HFF-Myc (cell line): ENCODE results near the gene CYB5R3.
A peak's percentile ranks its signal among the peaks of the same experiment; 100 is the strongest.
"Not testable (repeated sequence)": the region's sequence is repeated elsewhere in the genome, so short reads cannot be mapped to it uniquely, and the experiment has no call there.

Experiments
- DNase-seq: peaks from one replicate; pipeline ENCODE4 v3.0.0-alpha.2; 2011; ENCODE audit warnings: low read depth; ENCODE audit errors: extremely low read depth
- H3K4me3 ChIP-seq: replicated peaks from 2 replicates; pipeline ENCODE4 v1.5.1; 2011; ENCODE audit warnings: low read depth, mild to moderate bottlenecking, control low read depth, low read length
- TF ChIP-seq, protein P1 (sequence below): IDR thresholded peaks from 2 replicates; pipeline ENCODE4 v1.5.1; 2012; ENCODE audit warnings: mild to moderate bottlenecking, low read depth, low read length, control low read depth; ENCODE audit errors: missing control alignments

CYB5R3 gene

DNA sequence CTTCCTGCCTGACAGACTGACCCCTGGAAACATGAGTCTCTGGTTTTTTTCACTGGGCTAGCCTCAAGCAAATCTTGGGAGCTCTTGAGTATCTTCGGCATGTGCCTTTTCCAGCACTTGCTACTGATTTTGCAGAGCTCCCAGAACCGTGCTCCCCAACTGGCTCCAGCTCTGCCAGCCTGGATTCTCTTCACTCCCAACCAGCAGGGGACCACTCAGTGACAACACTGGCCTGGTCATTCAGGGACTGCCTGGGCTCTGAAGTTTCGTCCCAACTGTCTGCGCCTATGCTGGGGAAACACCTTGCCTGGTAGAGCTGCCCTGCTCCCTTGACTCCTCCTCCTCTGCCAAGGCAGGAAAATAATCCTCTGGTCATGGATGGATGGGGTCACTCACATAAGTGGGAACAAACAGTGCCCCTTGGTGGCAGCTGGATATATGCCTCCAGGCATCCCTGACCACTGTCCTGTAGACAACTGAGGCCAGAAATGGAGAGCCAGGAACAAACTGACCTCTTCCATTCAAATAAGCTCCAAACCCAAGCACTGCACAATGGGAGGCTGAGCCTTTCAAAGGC lies 64.7 kb downstream of the CYB5R3 start:
- DNase-seq = no peak
- H3K4me3 ChIP-seq = no peak overlapping the region
- TF ChIP-seq, protein P1, sequence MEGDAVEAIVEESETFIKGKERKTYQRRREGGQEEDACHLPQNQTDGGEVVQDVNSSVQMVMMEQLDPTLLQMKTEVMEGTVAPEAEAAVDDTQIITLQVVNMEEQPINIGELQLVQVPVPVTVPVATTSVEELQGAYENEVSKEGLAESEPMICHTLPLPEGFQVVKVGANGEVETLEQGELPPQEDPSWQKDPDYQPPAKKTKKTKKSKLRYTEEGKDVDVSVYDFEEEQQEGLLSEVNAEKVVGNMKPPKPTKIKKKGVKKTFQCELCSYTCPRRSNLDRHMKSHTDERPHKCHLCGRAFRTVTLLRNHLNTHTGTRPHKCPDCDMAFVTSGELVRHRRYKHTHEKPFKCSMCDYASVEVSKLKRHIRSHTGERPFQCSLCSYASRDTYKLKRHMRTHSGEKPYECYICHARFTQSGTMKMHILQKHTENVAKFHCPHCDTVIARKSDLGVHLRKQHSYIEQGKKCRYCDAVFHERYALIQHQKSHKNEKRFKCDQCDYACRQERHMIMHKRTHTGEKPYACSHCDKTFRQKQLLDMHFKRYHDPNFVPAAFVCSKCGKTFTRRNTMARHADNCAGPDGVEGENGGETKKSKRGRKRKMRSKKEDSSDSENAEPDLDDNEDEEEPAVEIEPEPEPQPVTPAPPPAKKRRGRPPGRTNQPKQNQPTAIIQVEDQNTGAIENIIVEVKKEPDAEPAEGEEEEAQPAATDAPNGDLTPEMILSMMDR = no peak

DNA sequence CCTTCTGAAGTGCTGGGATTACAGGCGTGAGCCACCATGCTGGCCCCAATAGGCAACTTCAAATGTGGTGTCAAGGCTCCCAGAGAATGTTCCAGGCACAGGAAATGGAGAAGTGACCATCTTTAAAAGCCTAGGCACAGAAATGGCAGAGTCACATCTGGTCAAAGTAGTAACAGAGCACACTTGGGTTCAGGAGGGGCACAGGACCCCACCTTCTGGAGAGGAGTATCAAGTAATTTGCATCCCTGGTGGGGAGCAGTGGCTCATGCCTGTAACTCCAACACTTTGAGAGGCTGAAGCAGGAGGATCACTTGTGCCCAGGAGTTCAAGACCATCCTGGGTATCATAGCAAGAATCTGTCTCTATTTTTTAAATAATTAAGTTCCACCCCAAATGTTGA lies 66.2 kb downstream of the CYB5R3 start:
- no peak overlapping the region for H3K4me3 ChIP-seq
- no peak for DNase-seq
- TF ChIP-seq, protein P1 = no peak

DNA sequence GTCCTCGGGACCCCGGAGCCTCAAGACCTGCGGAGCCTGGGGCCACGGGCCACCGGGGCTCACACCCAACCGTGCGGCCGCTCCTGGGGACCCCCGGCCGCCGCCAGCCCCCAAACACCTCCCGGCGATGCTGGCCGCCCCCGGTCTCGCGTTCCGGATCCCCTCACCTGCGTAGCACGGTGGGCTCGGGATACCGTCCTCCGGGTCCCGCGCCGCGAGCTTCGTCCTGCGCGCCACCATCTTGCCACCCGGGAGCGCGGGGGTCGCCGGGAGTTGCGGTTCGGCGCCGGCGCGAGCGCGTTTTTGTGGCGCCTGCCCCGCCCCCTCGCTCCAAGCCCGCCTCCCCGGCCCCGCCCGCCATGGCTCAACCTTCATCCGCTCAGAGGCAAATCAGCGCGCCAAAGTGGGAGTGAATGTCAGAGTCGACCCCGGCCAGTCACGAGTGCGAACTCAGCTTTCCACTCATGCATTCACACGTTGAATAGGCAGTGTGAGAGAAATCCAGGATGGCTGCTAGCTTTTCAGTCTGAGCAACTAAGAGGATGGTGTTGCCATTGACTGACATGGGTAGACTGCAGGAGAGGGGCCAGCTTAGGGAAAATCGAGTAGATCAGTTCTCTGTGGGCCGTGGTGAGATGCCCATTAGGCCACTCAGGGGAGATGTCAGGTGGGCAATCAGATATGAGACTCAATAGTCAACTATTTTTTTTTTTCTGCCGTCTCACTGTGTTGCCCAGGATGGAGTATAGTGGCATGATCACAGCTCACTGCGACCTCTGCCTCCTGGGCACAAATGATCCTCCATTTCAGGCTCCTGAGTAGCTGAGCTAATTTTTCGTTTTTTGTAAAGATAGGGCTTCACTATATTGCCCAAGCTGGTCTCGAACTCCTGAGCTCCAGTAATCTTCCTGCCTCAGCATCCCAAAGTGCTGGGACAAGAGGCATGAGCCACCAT lies 67.2 kb downstream of the CYB5R3 start:
- peak; percentile 9 for DNase-seq
- TF ChIP-seq, protein P1 = no peak
- H3K4me3 ChIP-seq = peak overlapping the region; percentile 61

DNA sequence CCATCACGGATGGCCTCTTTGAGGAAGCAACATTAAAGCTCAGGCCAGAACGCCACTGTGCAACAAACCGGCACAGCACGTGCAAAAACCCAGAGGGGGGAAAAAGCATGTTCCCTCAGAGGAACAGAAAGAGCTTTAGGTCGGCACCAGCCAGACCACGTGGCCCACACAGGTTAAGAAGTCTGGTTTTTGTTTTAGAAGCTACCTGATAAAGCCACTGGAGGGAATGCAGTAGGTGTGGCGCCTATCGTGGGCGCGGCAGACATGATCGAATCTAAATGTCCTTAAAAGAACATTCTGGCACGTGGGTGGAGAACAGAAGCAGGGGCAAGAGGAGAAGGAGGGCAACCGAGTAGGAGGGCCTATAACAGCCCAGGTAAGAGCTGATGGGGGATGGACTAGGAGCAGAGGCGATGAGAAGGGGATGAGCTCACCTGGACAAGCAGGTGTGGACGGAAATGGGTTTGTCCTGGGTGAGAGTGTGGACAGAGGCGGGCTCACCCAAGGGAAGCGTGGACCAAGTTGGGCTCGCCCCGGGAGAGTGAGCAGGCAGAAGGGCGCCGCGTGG lies 67.9 kb downstream of the CYB5R3 start:
- not testable (repeated sequence) for DNase-seq
- H3K4me3 ChIP-seq = peak overlapping the region; percentile 61

DNA sequence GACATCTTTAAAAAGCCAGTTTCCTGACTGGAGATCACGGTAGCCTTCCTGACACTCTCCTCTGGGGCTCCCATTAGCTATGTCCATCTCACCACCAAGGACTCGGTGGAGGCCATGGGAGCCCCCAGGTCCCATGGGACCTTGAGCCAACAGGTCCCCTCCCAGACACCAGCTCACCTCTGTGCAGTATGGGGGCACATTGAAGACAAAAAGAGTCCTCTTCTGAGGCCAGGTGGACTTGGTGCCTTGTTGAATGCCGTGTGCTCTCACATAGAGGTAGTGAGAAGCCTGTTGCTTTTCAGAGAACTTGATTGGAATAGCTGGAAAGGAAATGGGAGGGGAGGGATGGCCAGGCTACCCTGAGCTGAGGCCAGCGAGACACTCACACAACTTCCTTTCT lies 69.2 kb downstream of the CYB5R3 start:
- DNase-seq = not testable (repeated sequence)
- H3K4me3 ChIP-seq = peak overlapping the region; percentile 32

DNA sequence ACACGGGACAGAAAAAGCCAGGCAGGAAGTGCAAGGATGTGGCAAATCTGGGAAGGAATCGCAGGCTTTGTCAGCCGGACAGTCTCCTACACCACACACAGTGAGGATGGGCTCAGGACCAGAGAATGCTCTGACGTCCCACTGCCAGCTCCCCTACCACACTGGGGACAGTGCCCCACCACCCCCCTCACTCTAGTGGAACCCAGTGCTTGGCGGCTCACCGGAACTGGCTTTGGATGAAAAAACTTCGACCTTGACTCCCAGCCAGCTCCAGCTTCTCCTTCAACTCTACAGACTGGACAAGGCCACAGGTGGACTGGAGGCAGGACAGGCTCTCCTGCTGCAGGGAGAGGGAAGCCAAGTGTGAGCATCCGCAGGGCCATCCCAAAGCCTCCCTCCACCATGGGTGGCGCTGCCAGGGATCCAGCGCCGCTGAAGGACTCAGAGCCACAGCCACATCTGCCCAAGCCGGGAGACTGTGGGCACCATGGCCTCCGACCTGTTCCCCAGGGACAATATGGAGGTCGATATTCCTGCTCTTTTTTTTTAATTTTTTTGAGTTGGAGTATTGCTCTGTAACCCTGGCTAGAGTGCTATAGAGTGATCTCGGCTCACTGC lies 71.5 kb downstream of the CYB5R3 start:
- no peak overlapping the region for H3K4me3 ChIP-seq
- DNase-seq = no peak
- TF ChIP-seq, protein P1 = no peak

DNA sequence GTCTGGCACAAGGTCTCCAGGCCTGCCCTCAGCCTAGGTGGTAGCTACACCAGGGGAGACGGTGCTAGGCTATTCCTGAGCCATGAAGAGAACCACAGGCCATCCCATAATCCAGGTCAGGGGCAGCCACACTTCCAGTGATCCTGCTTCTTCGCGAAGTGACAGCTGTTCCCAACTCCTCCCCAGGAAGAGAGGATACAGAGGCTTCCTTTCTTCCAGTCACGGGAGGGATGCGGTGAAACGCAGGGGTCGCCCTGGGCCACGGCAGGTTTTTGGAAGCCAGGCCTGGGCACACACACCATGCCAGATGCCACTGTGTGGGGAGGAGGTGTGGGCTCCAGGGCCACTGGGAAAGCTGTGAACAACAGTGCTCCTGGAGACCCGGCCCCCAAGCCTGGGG lies 72.1 kb downstream of the CYB5R3 start:
- H3K4me3 ChIP-seq, DNase-seq: not testable (repeated sequence)

DNA sequence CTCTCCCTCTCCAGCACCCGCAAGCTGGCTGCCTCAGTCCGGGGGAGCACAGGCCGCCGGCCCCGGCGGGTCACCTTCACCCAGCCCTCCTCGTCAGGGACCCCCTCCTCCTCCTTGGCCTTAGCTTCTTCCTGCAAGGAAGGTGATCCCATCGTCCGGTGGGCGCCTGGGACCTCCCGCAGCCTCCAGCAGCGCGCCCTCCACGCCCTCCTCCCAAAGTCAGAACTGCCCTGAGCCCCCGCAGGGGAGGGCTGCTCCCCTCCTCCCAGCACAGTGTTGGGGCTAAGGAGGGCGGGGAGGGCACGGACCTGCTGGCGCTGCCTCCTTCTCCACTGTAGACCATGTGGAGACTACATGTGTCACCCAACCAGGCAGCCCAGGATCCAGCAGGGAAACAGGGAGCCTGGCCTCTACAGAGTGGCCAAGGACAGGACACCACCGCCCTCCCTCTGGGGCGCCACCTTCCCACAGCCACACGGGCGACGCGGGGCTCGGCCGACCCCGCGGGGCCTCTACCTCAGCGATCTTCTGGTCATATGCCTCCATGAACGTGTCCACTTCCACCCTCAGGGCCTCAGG lies 73.1 kb downstream of the CYB5R3 start:
- H3K4me3 ChIP-seq, DNase-seq: not testable (repeated sequence)

DNA sequence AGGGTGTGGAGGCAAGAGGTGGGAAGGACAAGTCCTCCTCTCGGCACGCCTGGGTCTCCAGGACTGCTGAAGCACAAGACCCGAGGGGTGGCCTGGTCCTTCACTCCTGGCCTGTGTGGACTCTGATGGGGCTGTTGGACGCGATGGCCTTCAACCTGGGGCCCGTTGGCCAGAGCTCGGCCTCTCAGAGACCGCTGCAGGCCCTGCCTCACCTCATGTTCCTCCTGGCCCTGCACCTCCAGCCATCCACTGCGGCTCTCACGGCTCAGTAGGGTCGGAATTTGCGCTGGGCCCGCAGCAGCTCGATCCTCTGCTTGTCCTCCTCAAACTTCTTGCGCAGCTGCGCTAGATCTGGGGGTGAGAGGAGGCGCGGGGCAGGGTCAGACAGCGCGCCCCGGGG lies 74.7 kb downstream of the CYB5R3 start:
- not testable (repeated sequence) for DNase-seq, H3K4me3 ChIP-seq

DNA sequence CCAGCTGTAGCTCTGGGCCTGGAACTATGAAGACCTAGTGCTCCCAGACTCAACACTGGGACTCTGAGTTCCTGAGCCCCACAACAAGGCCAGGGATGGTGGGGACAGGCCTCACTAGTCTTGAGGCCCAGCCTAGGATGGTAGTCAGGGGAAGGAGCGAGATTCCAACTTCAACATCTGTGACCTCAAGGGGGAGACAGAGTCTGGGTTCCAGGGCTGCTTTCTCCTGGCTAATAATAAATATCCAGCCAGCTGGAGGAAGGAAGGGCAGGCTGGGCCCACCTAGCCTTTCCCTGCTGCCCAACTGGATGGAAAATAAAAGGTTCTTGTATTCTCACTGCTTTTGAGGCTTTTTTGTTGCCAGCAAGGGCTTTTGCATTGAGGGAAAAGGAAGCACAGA lies 75.1 kb downstream of the CYB5R3 start:
- H3K4me3 ChIP-seq, DNase-seq: not testable (repeated sequence)

DNA sequence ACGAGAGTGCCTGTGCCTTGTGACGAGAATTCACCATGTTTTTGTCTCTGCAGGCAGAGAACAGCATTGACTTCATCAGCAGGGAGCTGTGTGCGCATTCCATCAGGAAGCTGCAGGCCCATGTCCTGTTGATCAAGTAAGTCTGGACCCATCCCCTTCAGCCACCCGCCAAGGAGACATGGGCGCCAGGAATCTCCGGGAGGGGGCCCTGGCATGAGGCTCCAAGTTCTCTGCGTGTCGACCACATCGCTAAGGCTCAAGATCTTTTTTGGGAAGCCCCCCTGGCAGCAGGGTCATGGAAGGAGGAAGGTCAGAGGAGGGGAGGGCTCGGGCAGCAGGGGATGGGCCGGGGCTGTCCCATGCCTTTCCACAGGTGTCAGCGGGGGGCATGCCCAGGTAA lies 78.1 kb downstream of the CYB5R3 start:
- DNase-seq, H3K4me3 ChIP-seq: not testable (repeated sequence)

DNA sequence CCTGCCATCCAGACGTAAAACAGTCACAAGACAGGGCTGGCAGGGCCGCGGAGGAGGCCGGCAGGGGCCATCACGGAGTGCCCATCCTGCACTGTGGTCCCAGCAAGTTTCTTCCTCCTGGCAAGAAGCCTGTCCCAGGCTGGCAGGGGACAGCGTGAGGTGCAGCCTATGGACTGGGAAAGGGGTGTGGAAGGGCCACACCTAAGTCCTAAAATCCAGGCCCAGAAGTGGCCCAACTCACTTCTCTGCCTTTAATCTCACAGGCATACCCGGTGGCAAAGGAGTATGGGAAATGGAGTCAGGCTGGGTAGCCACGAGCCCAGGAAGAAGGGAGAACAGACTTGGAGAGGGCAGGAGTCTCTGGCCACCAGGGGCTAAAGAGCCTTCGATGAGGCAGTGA lies 78.6 kb downstream of the CYB5R3 start:
- not testable (repeated sequence) for H3K4me3 ChIP-seq, DNase-seq

DNA sequence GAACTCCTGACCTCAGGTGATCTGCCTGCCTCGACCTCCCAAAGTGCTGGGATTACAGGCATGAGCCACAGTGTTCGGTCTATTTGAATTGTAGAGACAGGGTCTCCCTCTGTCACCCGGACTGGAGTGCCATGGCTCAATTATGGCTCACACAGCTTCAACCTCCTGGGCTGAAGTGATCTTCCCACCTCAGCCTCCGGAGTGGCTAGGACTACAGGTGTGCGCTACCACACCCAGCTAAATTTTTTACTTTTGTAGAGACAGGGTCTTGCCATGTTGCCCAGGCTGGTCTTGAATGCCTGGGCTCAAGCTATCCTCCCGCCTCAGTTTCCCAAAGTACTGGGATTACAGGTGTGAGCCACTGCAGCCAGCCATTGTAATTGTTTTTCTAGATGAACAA lies 81.2 kb downstream of the CYB5R3 start:
- not testable (repeated sequence) for DNase-seq, H3K4me3 ChIP-seq
